Endodermal cell (in vitro differentiated cells): Measurements from ENCODE around the gene IL18. TPM values are rescaled to one million over a fixed set of nuclear protein-coding genes. Genes with fewer than 3 reads are reported as not detected.

ENCODE experiments used
- DNase-seq: peaks from one replicate; pipeline ENCODE4 v3.0.0-alpha.2; 2017
- H3K27ac ChIP-seq: 2 replicates; pipeline ENCODE4 v1.5.1; 2013; ENCODE audit warnings: mild to moderate bottlenecking, low read depth, low read length, moderate library complexity
- H3K27me3 ChIP-seq: 2 replicates; pipeline ENCODE4 v1.6.1; 2013; ENCODE audit warnings: mild to moderate bottlenecking, low read length, moderate library complexity; ENCODE audit not compliant: insufficient read depth, control insufficient read depth, poor library complexity, severe bottlenecking
- H3K36me3 ChIP-seq: 2 replicates; pipeline ENCODE4 v1.7.0; 2013; ENCODE audit warnings: mild to moderate bottlenecking, low read length, moderate library complexity; ENCODE audit not compliant: control insufficient read depth, insufficient read depth
- H3K4me1 ChIP-seq: one replicate; pipeline ENCODE4 v1.7.0; 2013; ENCODE audit warnings: low read length; ENCODE audit not compliant: control insufficient read depth, insufficient read depth
- H3K4me3 ChIP-seq: 2 replicates; pipeline ENCODE4 v1.5.1; 2013; ENCODE audit warnings: mild to moderate bottlenecking, low read length, moderate library complexity
- H3K9ac ChIP-seq: 2 replicates; pipeline ENCODE4 v1.6.1; 2013; ENCODE audit warnings: mild to moderate bottlenecking, low read length, moderate library complexity; ENCODE audit not compliant: poor library complexity, severe bottlenecking; ENCODE audit errors: extremely low read depth
- H3K9me3 ChIP-seq: 2 replicates; pipeline ENCODE4 v1.6.1; 2013; ENCODE audit warnings: mild to moderate bottlenecking, low read length, moderate library complexity; ENCODE audit not compliant: control insufficient read depth
- H3K27ac Mint-ChIP-seq: 2 replicates; pipeline ENCODE4 v1.8.0; 2020; ENCODE audit warnings: mixed read lengths
- H3K27me3 Mint-ChIP-seq: 2 replicates; pipeline ENCODE4 v1.8.0; 2021; ENCODE audit warnings: mild to moderate bottlenecking, mixed read lengths; ENCODE audit not compliant: insufficient read depth
- H3K36me3 Mint-ChIP-seq: 2 replicates; pipeline ENCODE4 v1.8.0; 2020; ENCODE audit warnings: low read depth, mixed read lengths
- H3K4me1 Mint-ChIP-seq: 2 replicates; pipeline ENCODE4 v1.8.0; 2020; ENCODE audit warnings: mixed read lengths
- H3K4me3 Mint-ChIP-seq: 2 replicates; pipeline ENCODE4 v1.8.0; 2020; ENCODE audit warnings: mild to moderate bottlenecking, moderate library complexity, mixed read lengths
- H3K9me3 Mint-ChIP-seq: 2 replicates; pipeline ENCODE4 v1.8.0; 2020; ENCODE audit warnings: mild to moderate bottlenecking, mixed read lengths
- CTCF ChIP-seq: fragments of 200-600 bp; sonication (generic); conservative IDR thresholded peaks from 2 replicates; pipeline ENCODE4 v1.5.0; 2021; ENCODE audit warnings: antibody characterized with exemption, mild to moderate bottlenecking
- WGBS, 2 experiments: methylation state at CpG; one replicate each; pipeline versions ENCODE4 v1.1.5 to v1.1.7; 2013; ENCODE audit warnings: missing lambda C conversion rate in 2 of 2, mixed read lengths in 1 of 2; ENCODE audit not compliant: insufficient coverage in 1 of 2, insufficient read length in 1 of 2; 5-methylcytosine and 5-hydroxymethylcytosine counted together
- total RNA-seq, 2 donors: library from RNA; stranded (reverse); fragmentation: NEBNext Ultra II Directional in 1 of 2; extraction: Animal tissue kit (Norgen Biotek cat#: 25700) in 1 of 2; gene quantifications; 2 replicates in 1 of 2; 3 replicates in 1 of 2; pipeline ENCODE4 v1.2.1, GENCODE V29; 2021

The IL18 gene
- total RNA-seq, 2 donors from 2014 or later: 1.00 TPM; not detected in 1

GRCh38 chr11:112128483-112129121, 35.3 kb downstream of the IL18 start:
- Mint-ChIP-seq H3K4me3 (no peak overlapping the region), H3K27ac (no peak overlapping the region), H3K9me3 (no peaks in the 10 kb centered on the region)

GRCh38 chr11:112127056-112127455, 36.8 kb downstream of the IL18 start:
- no peaks in the 10 kb centered on the region for H3K4me1 Mint-ChIP-seq
- H3K9ac ChIP-seq: no peak overlapping the region
- H3K4me3 ChIP-seq: no peak overlapping the region
- no peak overlapping the region for H3K27ac ChIP-seq
- H3K9me3 Mint-ChIP-seq: peaks cover under 1% of the 10 kb centered on the region
- H3K36me3 Mint-ChIP-seq: no peaks in the 10 kb centered on the region
- H3K4me1 ChIP-seq: no peaks in the 10 kb centered on the region
- H3K4me3 Mint-ChIP-seq: no peak overlapping the region
- H3K36me3 ChIP-seq: no peaks in the 10 kb centered on the region
- H3K27me3 ChIP-seq: no peaks in the 10 kb centered on the region
- 99 to 100% methylated on average over 1 to 2 of the region's 2 CpGs for WGBS, 2 experiments
- TF ChIP-seq CTCF: no peak
- no peaks in the 10 kb centered on the region for H3K27me3 Mint-ChIP-seq
- H3K9me3 ChIP-seq: no peaks in the 10 kb centered on the region
- DNase-seq: no peak
- no peak overlapping the region for H3K27ac Mint-ChIP-seq

More at GRCh38 chr11:112128483-112129121, 35.3 kb downstream of the IL18 start:
- TF ChIP-seq CTCF: no peak
- Histone ChIP-seq H3K4me3 (no peak overlapping the region), H3K9ac (no peak overlapping the region), H3K27ac (no peak overlapping the region), H3K27me3 (no peaks in the 10 kb centered on the region), H3K9me3 (no peaks in the 10 kb centered on the region), H3K36me3 (no peaks in the 10 kb centered on the region), H3K4me1 (no peaks in the 10 kb centered on the region)
- WGBS, 2 experiments: 81 to 90% methylated on average over 3 of the region's 3 CpGs
- DNase-seq: no peak
- Mint-ChIP-seq H3K4me1 (no peaks in the 10 kb centered on the region), H3K36me3 (no peaks in the 10 kb centered on the region), H3K27me3 (no peaks in the 10 kb centered on the region)

GRCh38 chr11:112123129-112123528, 40.8 kb downstream of the IL18 start:
- H3K27me3 ChIP-seq: no peaks in the 10 kb centered on the region
- Mint-ChIP-seq H3K27ac (no peak overlapping the region), H3K4me3 (no peak overlapping the region), H3K4me1 (no peaks in the 10 kb centered on the region), H3K36me3 (no peaks in the 10 kb centered on the region), H3K27me3 (no peaks in the 10 kb centered on the region), H3K9me3 (peaks cover 3% of the 10 kb centered on the region)
- 99 to 100% methylated on average over 4 of the region's 4 CpGs for WGBS, 2 experiments
- no peaks in the 10 kb centered on the region for H3K4me1 ChIP-seq
- H3K27ac ChIP-seq: no peak overlapping the region
- H3K9ac ChIP-seq: no peak overlapping the region
- no peak for DNase-seq
- no peak for TF ChIP-seq CTCF
- H3K9me3 ChIP-seq: no peaks in the 10 kb centered on the region
- no peak overlapping the region for H3K4me3 ChIP-seq
- no peaks in the 10 kb centered on the region for H3K36me3 ChIP-seq
